ENCODE measurements around the gene ARID1B. TPM values are rescaled to one million over a fixed set of nuclear protein-coding genes. Genes with fewer than 3 reads are reported as not detected.

Gene ARID1B
- total RNA-seq, 2 donors from 2014 or later = 79.3 to 84.6 TPM

- DNase-seq (ENCODE audit: low spot score) = no peak
- intact Hi-C loops (cut with DNase I) = no loop called here
These were observed 286.7 kb downstream of the ARID1B start for GRCh38 chr6:157063923-157064322.

DNA sequence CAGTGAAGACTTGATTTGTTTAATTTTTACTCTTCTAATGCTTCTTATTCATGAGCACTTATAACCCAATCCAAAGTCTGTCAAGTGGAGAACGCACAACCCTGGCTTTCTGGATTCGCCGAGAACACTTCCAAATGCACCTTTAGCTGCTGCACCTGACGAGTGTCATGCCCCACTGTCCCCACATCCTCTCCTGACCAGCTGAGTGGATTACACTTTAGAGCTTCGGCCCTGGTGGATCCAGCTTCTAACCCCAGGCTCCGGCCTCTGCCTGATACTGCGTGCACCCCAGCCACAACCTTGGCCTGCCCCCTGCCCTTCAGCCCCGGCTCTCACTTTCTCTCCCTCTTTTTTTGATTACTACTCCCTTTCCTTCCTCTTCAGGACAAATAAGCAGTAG, 287.3 kb downstream of the ARID1B start:
- intact Hi-C loops (cut with DNase I) = no loop called here
- no peak for DNase-seq (ENCODE audit: low spot score)

- intact Hi-C loops (cut with DNase I) = no loop called here
- no peak for DNase-seq (ENCODE audit: low spot score)
These were observed 288.2 kb downstream of the ARID1B start for GRCh38 chr6:157065366-157065765.

- intact Hi-C loops (cut with DNase I) = no loop called here
These were observed 289.8 kb downstream of the ARID1B start for GRCh38 chr6:157066781-157067491.

GRCh38 chr6:157067507-157067906, 290.3 kb downstream of the ARID1B start:
- intact Hi-C loops (cut with DNase I) = no loop called here
- DNase-seq (ENCODE audit: low spot score) = no peak

More at GRCh38 chr6:157066781-157067491, 289.8 kb downstream of the ARID1B start:
- no peak for DNase-seq (ENCODE audit: low spot score)

DNA sequence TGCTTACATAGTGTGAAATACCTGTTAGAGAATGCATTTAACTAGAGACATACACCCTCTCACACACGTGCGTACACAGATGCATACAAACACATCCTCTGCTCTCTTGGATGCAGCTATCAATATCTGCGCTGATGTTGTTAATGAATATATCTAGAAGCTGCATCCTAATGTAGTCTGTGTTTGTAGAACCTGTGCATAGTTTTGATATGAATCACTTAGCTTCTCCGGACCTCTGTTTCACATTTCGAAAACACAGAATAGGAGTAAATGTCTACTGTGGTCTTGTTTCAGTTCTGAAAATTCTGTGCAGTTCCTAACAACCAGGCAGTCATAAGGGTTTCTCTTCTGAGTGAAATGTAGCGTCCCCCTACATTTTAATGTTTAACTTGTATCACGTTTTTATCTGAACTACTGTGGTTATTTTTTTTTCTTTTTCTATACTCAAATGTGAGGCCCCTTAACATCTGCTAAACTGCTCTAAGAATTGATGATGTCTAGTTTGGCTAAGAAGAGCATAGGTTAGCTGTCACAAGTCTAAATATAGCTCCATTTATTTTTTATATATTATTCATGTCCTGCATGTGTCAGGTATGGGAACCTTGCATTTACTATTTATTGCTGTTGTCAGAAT, 291.6 kb downstream of the ARID1B start:
- no peak for DNase-seq (ENCODE audit: low spot score)
- intact Hi-C loops (cut with DNase I) = no loop called here

DNA sequence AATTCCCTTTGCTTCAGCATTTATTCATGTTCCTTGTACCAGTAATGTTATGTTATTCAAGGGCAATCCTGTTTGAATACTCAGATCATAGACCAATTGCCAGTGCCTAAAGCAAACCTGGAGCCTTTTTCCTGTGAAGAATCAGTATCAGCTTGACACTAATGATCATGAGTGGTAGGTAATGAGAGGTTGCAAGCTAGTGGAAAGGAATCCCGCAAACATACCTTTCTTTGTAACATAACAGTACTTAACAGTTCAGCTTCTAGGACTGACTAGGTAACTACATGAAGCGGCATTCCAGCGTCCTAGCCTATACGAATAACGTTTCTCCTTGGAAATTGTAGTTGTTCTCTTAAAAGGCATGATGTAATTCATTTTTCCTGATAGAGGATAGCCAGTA, 292.4 kb downstream of the ARID1B start:
- intact Hi-C loops (cut with DNase I) = no loop called here
- no peak for DNase-seq (ENCODE audit: low spot score)

DNA sequence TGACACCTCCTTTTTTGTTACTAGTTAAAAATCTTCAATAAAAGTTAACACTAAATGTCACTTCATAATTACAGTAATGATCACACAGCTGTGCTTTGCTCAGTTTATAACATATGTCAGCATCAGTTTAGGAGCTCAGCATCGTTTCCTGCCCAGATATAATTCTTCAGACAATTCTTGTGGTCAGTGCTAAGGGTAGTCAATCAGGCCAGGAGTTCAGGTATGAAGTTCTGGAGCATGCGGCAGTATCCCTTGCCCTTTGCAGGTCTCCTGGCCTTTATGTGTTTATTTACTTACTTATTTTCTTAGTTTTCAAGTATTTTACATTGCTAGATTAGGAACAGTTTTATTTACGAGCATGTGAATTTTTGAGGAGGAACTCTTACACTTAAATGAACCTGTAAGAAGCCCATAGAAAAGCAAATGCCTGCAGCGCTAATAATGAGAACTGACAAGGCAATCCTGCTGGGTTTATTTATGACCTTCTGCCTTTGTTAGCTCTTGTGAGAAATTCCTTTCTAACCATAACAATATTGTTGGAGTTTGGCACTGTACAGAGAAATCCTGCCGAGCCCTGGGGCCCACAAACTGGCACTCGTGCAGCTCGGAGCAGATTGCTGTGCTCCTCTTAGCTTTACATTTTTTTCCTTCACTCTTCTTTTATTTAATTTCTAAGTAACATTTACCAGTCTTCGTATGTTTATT, 293.4 kb downstream of the ARID1B start:
- intact Hi-C loops (cut with DNase I) = no loop called here

DNA sequence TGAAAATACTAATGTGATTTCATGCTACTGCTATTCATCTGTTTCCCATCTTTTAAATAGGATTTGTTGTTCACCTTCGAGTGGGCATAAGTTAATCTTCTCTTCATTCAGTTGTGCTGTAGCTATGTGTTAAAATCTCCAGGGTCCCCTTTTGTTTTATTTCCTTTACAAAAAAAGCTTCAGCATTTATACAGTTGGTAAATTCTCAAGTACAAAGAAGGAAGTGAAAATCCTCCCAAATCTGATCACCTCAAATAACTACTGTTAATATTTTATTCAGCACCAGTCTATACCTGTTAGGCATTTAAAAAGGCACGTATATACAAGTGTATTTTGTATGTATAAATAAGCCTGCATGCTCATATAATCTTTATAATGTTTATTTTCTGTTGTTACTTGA, 294.9 kb downstream of the ARID1B start:
- no peak for DNase-seq (ENCODE audit: low spot score)
- intact Hi-C loops (cut with DNase I) = no loop called here

More for the DNA sequence above, 293.4 kb downstream of the ARID1B start:
- DNase-seq (ENCODE audit: low spot score) = no peak

DNA sequence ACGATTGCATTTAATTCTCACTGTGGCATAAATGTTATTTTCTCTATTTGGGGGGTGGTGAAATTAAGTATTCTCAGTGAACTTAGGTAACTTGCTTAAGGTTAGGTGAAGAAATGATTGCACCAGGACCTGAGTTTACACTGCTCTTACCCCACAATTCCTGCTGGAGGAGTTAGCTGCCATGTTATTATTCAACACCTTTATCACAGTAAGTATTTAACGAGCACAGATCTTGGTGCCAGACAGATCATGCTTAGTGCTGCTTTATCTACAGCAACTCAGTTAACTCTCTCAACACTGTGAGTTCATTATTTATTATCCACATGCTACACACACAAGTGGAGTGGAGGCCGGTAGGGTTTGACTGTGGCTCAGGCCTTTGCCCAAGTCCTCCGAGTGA, 296.4 kb downstream of the ARID1B start:
- intact Hi-C loops (cut with DNase I) = no loop called here
- no peak for DNase-seq (ENCODE audit: low spot score)

- DNase-seq (ENCODE audit: low spot score) = no peak
- intact Hi-C loops (cut with DNase I) = no loop called here
These were observed 297.8 kb downstream of the ARID1B start for GRCh38 chr6:157074969-157075368.

DNA sequence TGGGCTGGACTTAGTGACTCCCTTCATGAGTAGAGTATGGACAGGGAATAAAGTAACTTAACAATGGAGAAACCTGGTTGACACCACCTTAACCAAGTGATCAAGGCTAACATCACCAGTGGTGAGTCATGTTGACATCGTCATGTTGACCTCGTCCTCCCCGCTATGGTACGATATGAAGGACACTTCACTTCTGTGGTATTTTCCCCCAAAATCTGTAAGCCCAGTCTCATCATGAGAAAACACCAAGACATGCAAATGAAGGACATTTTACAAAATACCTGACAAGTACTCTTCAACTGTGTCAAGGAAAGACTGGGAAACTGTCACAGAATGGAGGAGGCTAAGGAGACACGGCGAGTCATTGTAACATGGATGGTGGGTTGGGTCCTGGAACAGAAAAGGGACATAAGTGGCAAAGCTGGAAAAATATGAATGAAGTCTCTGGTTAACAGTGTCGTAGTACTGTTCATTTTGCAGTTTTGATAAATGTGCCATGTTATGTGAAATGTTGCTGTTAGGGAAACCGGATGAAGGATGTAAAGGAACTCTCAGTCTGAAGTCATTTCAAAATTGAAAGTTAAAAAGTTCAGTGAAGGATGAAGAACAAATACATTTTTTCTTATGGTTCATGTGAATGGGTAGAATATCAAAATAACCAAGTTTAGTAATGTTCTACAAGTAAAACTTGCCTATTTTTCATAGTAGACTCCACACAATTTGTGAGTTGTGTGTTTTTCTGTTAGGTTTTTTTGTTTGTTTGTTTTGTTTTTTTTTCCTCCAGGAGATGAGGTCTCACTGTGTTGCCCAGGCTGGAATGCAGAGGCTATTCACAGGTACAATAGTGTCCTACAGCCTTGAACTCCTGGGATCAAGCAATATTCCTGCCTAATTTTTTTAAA, 298.6 kb downstream of the ARID1B start:
- intact Hi-C loops (cut with DNase I) = no loop called here

DNA sequence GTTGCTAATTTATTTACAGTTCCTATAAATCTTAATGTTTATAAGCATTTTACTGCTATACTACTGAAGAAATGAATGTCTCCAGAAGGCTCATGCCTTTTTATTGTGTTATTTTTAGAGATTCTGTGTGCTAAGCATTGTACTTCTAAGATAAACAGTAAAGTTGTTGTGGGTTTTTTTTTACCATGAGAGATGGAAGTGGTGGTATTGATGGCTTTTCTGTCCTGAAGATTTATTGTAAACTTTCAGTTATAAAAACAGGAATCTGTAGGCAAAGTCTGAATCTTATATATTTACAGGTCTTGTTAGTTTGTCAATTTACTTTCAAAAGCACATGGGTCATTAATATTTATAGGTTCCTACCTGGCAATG, 299.3 kb downstream of the ARID1B start:
- intact Hi-C loops (cut with DNase I) = no loop called here
- no peak for DNase-seq (ENCODE audit: low spot score)

More for the DNA sequence above, 298.6 kb downstream of the ARID1B start:
- no peak for DNase-seq (ENCODE audit: low spot score)

DNA sequence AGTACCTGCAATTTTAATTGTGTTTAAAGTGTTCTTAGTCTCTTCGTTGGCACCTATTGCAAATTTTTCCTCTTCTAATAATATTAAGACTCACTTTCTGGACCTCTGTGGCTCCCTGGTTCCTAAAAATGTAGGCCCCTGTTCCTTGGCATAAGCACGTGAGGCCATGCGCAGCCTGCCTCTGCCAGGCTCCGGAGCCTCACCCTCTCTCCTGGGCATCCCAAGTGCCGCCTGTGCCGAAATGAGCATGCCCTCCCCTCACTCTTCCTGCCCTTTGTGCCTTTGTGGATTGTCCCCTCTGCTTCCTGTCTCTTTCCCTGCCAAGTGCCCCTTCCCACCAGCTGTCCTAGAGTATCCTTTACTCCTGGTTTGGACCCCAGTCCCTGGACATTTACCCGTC, 300.1 kb downstream of the ARID1B start:
- intact Hi-C loops (cut with DNase I) = no loop called here

DNA sequence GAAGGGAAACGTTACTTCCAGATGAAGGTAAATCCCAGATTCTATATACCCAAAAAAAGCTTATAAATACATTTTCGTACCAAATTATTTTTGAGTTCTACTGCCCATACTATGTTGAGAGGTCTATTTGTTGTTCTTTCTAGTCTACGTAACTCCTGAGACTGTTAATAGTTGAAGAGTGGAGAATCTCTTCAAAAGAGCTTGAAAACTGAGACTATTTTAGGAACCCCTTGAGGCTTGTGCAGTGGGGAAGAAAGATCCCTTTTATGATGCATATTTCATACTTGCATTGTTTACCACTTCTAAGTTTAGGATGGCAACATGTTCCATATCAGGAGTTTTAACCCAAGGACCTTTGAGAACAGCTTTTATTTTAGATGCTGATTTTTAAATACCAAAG, 301.1 kb downstream of the ARID1B start:
- DNase-seq (ENCODE audit: low spot score) = no peak
- intact Hi-C loops (cut with DNase I) = no loop called here

More for the DNA sequence above, 300.1 kb downstream of the ARID1B start:
- DNase-seq (ENCODE audit: low spot score) = no peak

GRCh38 chr6:157079277-157079676, 302.1 kb downstream of the ARID1B start:
- intact Hi-C loops (cut with DNase I) = no loop called here
- no peak for DNase-seq (ENCODE audit: low spot score)

DNA sequence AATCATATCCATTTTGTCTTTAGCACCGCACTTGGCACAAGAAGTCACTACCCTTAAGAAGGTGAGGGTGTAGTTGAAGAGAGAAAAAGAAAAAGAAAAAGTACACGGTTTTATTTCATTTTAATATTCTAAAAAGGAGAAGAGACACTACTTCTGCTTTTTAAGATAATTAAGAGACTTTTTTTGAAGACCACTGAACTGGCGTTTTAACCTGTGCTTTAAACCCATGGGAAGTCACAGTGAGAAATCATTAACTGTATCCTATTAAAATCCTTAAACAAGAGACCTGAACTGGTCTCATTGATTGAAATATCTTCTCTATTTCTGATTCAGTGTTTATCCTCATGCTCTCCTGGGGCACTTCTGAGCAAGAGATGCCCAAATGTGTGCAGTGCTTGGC, 302.6 kb downstream of the ARID1B start:
- no peak for DNase-seq (ENCODE audit: low spot score)
- intact Hi-C loops (cut with DNase I) = no loop called here

DNA sequence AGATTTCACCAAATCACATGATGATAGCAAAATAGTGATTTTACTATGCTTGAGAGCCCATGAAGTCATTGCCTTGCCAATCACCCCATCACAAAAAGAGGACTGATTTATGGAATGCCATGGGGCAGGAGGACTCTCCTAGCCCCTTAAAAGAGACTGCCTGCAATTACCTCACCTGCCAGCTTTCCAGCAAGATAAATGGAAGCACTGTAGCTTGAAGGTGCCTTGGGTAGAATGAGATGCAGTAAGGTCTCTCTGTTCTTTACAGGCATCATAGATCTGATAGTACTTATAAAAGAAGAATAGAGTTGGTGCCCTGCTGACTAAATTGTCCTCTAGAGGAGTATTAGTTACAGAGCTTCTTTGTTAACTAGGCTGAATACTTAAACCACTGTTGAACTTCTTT, 303.8 kb downstream of the ARID1B start:
- no peak for DNase-seq (ENCODE audit: low spot score)
- intact Hi-C loops (cut with DNase I) = no loop called here

DNA sequence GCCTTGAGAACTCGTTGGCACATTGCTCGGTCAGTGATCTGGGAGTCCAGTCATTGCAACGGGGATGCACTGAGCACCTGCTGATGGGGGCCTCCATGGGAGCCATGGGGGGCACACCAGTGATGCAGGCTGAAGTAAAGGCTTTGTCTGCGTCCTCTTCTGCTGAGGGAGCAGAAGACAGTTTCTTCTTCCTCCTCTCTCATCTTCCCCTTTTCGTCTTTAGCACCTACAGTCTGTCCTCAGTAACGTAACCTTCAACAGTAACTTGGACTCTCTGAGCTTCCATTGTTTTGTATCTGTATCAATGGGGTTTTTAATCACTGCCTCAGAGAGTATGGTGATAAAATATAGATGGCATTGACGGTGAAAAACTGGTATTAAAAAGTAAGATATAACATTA, 306.2 kb downstream of the ARID1B start:
- intact Hi-C loops (cut with DNase I) = no loop called here
- no peak for DNase-seq (ENCODE audit: low spot score)

GRCh38 chr6:157086632-157087031, 309.5 kb downstream of the ARID1B start:
- no peak for DNase-seq (ENCODE audit: low spot score)
- intact Hi-C loops (cut with DNase I) = no loop called here

Measured in posterior vena cava (tissue), 2 donors.